OCI-LY1 (cell line): ENCODE measurements around the gene CDKAL1.

Source experiments
- EZH2 ChIP-seq: fragments of 200-600 bp; sonication (generic), shearing (Covaris generic); IDR thresholded peaks from 2 replicates; pipeline ENCODE4 v1.8.0; 2017; ENCODE audit warnings: borderline replicate concordance, mixed run types, mild to moderate bottlenecking, antibody characterized with exemption, low read length, moderate library complexity, mixed read lengths
- TF ChIP-seq, protein P1 (sequence below): fragments of 200-600 bp; sonication (generic), shearing (Covaris generic); IDR thresholded peaks from 2 replicates; pipeline ENCODE4 v1.5.1; 2017; ENCODE audit warnings: mild to moderate bottlenecking, antibody characterized with exemption, low read length, moderate library complexity, mixed read lengths

DNA sequence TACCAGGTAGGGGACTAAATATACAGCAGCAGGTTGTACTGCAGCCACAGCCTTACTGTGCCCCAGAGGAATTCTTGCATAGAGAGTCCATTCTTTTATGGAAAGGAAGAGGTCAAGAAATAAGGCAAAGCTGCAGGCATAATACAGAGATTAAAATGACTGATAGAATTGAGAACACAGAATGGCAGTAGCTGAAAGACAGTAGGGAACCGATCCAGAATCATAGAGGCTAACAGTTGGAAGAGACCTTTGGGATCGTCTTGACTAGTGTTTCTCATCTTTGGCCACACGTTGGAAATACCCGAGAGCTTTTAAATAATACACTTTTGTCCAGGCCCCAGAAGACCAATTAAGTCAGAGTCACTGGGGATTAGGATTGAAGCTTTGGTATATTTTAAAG, 566.7 kb downstream of the CDKAL1 start:
- TF ChIP-seq, protein P1, sequence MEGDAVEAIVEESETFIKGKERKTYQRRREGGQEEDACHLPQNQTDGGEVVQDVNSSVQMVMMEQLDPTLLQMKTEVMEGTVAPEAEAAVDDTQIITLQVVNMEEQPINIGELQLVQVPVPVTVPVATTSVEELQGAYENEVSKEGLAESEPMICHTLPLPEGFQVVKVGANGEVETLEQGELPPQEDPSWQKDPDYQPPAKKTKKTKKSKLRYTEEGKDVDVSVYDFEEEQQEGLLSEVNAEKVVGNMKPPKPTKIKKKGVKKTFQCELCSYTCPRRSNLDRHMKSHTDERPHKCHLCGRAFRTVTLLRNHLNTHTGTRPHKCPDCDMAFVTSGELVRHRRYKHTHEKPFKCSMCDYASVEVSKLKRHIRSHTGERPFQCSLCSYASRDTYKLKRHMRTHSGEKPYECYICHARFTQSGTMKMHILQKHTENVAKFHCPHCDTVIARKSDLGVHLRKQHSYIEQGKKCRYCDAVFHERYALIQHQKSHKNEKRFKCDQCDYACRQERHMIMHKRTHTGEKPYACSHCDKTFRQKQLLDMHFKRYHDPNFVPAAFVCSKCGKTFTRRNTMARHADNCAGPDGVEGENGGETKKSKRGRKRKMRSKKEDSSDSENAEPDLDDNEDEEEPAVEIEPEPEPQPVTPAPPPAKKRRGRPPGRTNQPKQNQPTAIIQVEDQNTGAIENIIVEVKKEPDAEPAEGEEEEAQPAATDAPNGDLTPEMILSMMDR: no peak
- TF ChIP-seq EZH2: no peak
